HG02571 (cell line): ENCODE results near the gene USP19.
A peak's percentile ranks its signal among the peaks of the same experiment; 100 is the strongest.

Experiments
- ATAC-seq: cut with Tn5 transposase; IDR thresholded peaks from one replicate; pipeline ENCODE4 v1.9.1; 2021; ENCODE audit warnings: mild to moderate bottlenecking, moderate library complexity; ENCODE audit not compliant: unreplicated experiment

The USP19 gene

DNA sequence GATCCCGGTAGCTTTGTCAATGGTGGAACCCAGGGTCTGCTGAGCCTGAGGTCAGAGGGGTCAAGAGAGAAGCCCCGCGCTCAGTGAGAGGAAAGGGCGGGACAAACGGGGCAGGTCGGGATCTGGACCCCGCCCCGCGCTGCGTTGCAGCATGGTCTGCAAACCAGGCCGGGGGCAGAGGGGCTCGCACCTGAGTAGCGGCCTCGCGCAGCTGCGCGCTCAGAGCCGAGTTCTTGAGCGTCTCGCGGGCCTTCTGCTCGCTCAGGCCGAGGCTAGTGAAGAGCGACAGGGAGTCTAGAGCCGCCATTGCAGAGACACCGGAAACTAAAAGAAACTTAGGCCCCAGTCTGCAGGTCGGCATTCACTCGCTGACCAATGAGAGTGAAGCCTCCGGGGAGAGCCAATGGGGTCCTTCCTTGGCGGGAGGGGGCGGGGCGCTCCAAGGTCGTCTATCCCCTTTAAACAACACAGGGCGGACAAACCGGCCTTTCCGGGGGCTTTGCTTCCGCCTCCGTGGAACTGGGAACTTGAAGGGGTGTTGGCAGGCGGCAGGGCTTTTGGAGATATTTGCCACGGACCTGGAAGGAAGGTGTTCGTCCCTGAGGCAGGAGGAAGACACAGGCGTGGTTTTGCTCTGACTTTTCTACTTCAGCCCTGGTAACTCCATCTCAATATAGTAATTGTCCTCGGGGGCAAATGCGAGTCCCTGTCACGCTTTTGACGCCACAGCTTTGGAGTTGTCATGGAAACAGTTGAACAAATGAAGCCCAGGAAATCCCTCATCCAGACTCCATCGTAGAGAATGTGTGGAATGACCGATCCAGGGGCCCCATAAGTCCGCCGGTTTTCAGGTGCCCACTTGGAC is 16.0 kb downstream of the USP19 start, which contains the start of gene QARS1:
TSS of gene QARS1 (minus strand) at position 331 of the 865 bp plus-strand sequence. CDS start at position 307, 24 bp downstream.
- ATAC-seq: peak; percentile 82

DNA sequence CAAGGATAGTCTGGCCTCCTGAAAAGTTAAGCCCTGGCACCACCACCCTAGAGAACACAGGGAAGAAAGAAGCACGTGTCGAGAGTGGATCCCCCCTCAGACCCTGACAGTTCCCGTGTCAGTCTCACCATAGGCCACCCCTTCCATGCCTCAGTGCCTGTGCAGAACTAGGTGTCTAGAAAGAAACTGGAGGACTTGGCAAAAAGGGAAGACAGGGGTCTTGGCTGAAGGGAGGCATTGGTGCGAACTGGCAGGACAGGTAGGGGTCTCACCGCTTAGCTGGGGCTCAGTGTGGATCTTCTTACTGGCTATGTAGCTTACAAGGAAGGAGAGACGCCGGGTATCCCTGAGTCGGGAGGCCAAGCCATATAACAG is 16.6 kb downstream of the USP19 start:
- peak; percentile 4 for ATAC-seq

DNA sequence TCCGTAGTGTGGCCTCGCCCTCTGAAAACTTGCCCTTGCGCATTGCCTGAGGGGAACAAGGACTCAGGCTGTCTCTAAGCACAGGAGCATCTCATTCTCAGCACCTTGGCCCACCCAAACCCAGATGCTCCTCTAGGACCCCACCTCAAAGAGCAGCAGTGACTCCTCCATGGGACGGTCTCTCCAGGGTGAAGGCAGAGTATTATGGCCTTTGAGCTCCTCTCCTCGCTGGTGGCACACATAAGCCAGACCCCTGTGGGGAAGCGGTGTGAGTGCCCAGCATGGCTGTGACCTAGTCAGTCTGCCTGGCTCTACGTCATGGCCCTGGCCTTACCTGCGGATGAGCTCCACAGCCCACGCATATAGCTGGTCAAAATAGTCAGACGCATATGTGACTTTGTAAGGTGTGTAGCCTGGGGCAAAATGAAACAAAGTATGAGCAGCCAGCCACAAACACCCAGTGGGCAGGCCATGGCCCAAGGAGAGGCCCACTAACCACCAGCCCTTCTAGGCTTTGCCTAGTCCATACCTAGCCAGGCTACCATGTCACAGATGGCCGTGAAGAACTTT is 20.5 kb downstream of the USP19 start:
- ATAC-seq: no peak

DNA sequence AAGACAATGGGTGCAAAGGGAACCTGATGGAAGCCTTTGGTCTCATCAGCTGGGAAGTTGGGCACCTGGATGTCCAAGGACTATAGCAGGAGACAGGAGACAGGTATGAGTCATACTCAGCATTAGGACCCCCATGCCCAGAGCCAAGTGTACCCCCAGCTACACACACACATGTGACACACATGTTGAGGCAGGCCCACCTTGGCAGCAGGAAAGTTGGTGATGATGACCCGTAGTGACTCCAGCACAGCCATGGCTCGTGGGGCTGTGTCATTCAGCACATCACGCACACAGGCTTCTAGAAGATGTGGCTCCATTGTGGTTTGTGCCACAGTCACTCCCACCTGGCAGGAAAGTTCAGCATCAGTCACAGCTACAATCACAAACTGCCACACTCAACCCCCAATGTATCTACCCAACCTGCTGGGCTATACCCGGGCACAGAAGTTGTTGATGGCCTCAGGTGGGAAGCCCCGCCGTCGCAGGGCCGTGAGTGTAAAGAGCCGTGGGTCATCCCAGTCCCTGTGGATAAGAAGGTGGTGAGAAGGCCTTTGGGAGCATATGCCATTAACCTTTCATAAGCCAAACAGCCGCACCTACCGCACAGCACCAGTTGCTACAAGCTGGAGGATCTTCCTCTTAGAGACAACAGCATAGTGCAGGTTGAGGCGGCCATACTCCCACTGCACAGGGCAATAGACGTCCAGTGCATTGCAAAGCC is 21.6 kb downstream of the USP19 start:
- ATAC-seq: no peak

DNA sequence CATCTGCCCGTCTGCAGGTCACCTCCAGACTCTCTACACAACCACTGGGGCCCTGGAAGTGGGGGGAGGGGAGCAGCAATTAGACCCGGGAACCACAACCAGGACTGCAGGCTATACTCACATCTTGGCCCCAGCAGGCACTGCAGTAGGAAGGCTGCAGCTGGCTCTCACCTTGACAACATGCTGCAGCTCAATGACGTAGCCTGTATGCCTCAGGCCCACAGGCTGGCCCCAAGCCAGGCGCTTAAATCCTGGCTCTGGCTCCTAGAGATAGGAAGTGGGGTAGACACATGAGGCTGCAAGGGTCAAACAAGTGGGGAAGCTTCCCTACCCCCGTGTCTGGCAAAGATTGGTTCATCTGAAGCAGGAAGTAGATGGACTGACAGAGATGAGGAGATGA is 22.2 kb downstream of the USP19 start:
- no peak for ATAC-seq

DNA sequence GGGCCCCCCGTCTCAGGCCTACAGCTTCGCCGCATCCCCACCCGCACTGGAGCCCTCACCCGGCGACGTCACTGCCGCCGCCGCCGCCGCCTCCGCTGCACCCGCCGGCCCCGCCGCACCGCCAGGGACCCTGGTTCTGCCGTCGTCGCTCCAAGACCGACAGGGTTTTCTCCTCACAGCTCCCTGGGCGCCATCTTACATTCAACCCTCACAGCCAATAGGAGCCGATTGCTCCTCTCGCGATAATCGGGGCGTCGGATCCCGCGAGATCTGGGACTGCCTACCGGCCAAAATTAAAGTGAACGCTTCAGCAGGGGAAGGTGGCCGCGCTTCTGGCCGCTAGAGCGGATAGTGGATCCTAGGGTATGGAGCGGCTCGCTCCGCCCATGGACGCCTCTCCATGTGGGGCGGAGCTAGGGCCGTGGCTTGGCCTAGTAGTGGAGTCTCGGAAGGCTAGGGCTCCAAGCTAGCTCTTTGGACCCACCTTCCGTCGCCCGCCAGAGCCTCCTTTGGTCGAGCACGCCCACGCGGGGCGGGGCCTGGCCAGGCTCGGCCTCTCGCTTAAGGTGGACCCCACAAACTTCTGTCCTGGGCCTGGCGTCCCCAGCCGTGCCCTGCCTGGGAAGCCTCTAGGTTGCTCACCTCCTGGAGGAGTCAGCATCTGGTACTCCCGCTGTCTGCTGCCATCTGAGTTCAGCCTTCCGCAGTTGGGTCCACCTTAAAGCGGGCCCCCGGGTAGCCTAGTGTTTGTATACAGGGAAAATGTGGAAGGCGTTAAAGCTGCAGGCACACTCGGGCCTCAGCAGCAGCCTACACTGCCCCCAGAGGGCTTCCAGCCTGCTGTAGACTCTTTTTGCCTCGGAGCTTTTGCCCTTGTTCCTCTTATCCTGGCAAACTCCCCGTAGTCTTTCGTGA is 26.5 kb downstream of the USP19 start, which contains the start of gene QRICH1:
TSS of gene QRICH1 (minus strand) at position 219 of the 915 bp plus-strand sequence. CDS start 17,054 bp downstream, outside the sequence.
- ATAC-seq: peak; percentile 73

DNA sequence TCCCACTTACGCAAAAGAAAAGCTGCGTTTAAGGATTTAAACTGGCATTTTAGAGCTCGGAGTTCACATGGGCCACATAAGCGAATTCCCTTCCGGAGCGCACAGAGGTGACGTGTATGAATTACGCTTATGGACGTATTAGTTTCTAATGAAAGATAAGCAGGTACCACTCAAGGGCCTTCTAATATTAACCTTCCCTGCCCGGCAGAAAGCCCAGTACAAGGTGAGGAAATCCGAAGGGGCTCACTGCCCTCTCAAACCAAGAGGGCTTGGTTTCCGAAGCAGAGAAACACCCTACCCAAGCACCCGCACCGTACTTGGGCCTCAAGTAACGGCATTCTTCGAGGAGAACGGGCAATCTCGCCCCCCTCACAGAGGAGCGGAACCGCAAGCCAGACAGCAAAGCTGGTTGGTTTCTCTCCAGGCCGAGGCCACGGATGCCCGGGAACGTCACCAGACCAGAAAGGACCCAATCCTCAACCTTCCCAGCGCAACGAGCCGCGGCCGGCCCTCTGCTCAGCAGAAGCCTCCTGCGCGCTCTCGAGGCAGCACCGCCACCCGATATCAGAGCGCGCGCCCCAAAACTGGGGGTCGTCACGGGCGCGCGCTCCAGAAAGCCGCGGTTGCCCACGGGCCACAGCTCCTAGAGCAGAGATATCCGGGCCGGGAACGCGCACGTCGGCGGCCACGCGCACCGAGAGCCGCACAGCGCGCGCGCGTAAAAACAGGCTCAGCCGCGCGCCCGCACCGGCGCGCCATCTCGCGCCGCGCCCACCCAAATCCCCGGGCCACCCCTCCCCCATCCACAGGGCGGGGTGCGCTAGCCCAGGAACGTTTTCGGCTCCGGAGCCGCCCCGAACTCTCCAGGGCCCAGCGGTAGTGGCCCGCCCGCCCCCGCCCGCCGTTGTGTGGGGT is 27.4 kb downstream of the USP19 start:
- peak; percentile 35 for ATAC-seq

DNA sequence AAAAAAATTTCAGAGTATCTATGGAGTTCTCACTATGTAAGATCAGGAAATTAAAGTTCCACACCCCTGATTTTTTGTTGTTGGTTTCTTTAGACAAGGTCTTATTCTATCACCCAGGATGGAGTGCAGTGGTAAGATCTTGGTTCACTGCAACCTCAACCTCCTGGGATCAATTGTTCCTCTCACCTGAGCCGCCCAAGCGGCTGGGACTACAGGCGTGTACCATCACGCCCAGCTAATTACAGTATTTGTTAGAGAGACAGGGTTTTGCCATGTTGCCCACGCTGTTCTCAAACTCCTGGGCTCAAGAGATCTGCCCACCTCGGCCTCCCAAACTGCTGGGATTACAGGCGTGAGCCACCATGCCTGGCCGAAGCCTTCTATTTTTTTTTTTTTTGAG is 39.2 kb downstream of the USP19 start:
- no peak for ATAC-seq

DNA sequence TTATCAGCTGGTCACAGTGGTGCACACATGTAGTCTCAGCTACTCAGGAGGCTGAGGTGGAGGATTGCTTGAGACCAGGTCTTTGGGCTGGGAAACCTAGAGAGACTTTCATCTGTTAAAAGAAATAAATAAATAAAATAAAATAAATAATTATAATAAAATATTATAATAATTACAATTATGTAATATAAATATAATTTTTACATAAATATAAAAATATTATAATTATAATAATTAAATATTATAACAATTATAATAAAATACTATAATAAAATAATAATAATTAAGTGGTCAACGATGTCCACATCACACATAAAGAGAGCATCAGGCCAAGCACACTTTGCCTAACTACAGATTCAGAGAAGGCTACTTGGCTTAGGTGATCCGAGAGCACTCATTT is 41.4 kb downstream of the USP19 start:
- ATAC-seq: no peak

DNA sequence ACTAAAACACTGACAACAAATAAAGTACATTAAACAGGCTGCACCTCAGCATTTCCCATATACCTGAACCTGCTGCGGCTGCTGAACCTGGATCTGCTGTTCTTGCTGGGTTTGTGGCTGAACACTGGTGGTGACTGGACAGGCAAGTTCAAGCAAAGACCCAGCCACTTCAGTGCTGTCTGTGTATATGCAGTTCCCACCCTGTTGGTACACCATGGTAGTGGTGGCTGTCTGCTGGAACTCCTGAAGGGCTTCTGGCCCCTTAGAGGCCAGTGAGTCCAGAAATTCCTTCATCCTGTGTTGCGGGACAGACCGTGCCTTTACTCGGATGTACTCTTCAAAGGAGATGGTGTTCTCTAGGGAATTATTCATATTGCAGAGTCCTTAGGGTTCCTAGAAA is 44.0 kb downstream of the USP19 start:
- ATAC-seq: no peak

DNA sequence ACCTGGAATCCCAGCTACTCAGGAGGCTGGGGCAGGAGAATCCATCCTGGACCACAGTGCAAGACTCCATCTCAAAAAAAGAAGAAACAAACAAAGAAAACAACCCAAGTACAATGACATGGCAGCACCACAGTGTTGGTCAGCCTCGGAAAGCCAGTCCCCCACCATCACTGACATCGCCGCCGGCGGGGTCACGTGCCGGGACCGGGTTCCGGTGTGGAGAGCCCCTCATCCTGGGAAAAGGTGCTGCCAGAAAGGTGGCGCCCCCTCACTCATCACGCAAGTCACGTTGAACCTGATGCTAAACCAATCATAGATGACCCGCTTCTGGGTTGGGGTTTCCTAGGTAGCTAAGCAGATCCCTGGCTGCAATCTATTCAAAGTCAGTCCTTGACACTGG is 44.5 kb downstream of the USP19 start:
- ATAC-seq: no peak
